Umbilical cord (tissue), 2 donors: ENCODE results near the gene RNF152. TPM values are rescaled to one million over a fixed set of nuclear protein-coding genes. Genes with fewer than 3 reads are reported as not detected.
A peak's percentile ranks its signal among the peaks of the same experiment; 100 is the strongest.
"Not testable (repeated sequence)": the region's sequence is repeated elsewhere in the genome, so short reads cannot be mapped to it uniquely, and the experiment has no call there.

Source experiments
- DNase-seq: peaks from one replicate; pipeline ENCODE4 v3.0.0-alpha.2; 2015; ENCODE audit warnings: low spot score
- total RNA-seq: library from RNA; depleted of rRNA; stranded (reverse); fragments of >200 nt; gene quantifications from one replicate; pipeline ENCODE4 v1.2.3, GENCODE V29; 2014; ENCODE audit warnings: low replicate concordance; ENCODE audit not compliant: insufficient read depth

The RNF152 gene
- total RNA-seq, 1 donor from 2014 or later, result 19.3 TPM

DNA sequence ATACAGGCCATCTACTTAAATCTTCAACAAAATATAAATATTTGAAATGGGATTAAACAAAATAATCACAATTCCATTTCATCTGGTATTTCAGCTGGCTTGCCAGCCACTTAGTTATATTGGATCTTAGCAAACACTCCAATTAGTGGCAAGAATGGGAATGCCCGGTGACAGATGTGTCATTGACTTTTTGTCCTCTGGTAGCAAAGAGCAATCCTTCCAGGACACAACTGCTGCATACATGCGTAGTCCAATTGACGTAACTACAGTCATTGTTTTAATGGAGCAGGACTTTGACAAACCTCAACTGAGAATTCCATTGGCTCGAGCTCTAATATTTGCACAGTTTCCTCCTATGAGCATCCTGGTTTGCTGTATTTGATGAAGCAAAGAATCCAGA is 69.9 kb downstream of the RNF152 start:
- no peak for DNase-seq

DNA sequence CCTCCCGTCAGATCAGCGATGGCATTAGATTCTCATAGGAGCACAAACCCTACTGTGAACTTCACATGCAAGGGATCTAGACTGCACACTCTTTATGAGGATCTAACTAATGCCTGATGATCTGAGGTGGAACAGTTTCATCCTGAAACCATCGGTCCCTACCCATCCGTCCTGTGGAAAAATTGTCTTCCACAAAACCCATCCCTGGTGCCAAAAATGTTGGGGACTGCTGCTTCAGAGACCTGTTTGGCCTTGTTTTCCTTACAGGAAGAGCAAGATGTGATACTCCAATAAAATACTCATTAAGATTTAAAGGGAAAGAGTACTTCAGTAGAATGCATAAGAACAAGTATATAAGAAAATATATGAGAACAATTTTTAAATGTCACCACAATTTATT is 71.1 kb downstream of the RNF152 start:
- no peak for DNase-seq

GRCh38 chr18:61820882-61821281 is 71.9 kb downstream of the RNF152 start:
- DNase-seq, result no peak

GRCh38 chr18:61817086-61817485 is 75.7 kb downstream of the RNF152 start:
- no peak for DNase-seq

DNA sequence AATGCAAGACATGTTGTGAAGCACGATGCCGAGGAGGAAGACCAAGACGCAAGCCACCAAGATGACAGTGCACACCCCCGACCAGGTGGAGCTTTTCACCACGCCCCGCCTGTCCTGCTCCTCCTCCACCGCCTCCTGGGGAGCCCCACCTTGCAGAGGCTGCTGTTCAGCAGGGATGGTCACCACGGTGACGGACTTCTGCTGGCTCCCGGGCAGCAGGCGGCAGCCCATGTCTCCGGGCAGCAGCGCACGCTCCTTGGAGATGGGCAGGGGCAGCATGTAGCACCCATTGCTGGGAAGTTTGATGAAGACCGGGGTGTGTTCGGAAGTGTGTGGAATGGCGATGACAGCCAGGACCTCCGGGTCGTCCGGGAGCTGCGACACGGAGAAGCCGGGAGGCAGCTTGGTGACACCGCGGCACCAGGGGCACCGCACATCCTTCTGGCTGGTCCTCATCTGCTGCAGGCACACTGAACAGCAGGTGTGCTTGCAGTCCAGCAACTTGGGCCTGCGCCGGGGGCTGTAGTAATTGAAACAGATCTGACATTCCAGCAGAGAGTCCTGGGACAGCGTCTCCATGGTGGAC is 76.8 kb downstream of the RNF152 start:
- no peak for DNase-seq

DNA sequence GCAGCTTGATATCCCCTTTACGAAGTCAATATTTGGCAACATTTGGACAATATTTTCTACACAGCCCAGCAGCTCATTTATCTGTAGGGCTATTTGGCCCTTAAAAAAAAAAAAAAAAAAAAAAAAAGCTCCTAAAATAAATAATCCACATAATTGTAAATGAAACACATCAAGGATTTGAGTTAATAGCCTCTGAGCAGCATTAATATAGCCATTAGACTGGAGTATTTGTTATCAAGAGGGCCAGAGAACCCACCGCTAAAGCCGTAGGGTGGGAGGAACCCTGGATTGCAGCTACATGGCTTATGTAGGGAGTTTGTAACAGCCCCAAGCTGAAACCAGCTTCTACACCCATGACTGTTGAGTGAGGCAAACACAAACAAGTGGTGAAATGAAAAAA is 84.5 kb downstream of the RNF152 start:
- no peak for DNase-seq

GRCh38 chr18:61803393-61803792 is 89.4 kb downstream of the RNF152 start:
- no peak for DNase-seq

GRCh38 chr18:61797696-61798590 is 94.9 kb downstream of the RNF152 start:
- no peak for DNase-seq

- DNase-seq, result no peak
These were observed 101.8 kb downstream of the RNF152 start for GRCh38 chr18:61791031-61791430.

DNA sequence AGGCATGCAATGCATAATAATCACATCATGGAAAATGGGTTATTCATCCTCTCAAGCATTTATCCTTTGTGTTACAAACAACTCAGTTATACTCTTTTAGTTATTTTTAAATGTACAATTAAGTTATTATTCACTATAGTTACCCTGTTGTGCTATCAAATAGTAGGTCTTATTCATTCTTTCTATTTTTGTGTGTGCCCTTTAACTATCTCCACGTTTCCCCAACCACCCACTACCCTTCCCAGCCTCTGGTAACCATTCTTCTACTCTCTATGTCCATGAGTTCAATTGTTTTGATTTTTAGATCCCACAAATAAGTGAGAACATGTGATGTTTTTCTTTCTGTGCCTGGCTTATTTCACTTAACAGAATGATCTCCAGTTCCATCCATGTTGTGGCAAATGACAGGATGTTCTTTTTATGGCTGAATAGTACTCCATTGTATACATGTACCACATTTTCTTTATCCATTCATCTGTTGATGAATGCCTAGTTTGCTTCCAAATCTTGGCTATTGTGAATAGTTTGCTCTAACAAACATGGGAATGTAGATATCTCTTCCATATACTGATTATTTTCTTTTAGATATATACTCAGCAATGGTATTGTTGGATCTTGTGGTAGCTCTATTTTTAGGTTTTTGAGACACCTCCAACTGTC is 105.7 kb downstream of the RNF152 start:
- not testable (repeated sequence) for DNase-seq

GRCh38 chr18:61785588-61785987 is 107.2 kb downstream of the RNF152 start:
- DNase-seq, result no peak

GRCh38 chr18:61784834-61785233 is 108.0 kb downstream of the RNF152 start:
- no peak for DNase-seq

DNA sequence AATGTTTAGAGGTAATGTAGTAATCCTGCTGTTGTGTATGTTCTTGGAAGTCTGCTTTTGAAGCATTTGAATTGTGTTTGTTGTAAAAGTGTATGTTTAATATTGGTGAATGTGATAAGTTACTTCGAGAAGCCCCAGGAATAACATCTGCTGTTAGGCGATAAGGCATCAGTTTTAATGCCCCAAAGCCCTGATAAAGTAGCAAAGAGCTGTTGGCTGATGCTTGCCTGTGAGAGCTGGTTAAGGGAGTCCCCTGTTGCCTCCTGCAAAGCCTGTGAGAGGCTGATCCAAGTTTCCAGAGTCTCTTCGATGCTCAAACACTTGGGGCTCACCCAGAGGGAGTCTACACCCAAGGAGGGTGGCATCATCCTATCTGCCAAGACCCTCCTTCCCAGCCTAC is 110.3 kb downstream of the RNF152 start:
- DNase-seq, result no peak

- DNase-seq, result not testable (repeated sequence)
These were observed 116.6 kb downstream of the RNF152 start for GRCh38 chr18:61776201-61776600.

DNA sequence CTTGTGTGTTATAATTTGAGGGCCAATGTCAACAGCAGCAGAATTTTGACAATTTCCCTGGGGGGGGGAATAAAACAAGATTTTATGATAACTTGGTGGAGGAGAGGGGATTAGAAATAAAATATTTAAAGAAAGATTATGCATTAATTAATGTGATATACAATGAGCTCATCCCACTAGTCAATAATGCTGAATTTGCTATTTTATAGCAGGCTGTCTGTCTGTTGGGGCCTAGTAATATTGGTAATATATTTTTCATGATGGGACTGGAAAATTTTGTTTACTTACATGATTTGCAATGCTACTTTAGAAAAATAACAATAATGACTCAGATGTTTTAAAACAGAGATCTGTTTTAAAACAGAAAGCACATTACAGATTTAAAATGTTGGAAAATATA is 118.0 kb downstream of the RNF152 start:
- DNase-seq, result no peak

GRCh38 chr18:61772293-61772848 is 120.4 kb downstream of the RNF152 start:
- no peak for DNase-seq

DNA sequence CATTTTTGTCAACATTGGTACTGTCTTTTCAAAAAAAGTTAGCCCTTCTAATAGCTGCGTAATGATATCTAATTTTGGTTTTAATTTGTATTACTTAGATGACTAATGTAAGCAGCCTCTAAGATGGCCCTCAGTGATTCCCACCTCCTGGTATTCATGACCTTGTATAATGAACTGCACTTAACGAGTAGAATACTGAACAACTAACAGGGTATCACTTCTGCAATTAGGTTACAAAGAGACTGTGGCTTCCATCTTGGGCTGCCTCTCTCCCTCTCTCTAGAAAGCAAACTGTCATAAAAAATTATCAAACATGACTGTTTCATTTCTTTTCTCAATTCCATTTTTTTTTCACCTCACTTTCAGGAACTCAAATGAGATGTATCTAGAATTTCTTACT is 120.9 kb downstream of the RNF152 start:
- no peak for DNase-seq

- DNase-seq, result no peak
These were observed 122.5 kb downstream of the RNF152 start for GRCh38 chr18:61770279-61770678.

DNA sequence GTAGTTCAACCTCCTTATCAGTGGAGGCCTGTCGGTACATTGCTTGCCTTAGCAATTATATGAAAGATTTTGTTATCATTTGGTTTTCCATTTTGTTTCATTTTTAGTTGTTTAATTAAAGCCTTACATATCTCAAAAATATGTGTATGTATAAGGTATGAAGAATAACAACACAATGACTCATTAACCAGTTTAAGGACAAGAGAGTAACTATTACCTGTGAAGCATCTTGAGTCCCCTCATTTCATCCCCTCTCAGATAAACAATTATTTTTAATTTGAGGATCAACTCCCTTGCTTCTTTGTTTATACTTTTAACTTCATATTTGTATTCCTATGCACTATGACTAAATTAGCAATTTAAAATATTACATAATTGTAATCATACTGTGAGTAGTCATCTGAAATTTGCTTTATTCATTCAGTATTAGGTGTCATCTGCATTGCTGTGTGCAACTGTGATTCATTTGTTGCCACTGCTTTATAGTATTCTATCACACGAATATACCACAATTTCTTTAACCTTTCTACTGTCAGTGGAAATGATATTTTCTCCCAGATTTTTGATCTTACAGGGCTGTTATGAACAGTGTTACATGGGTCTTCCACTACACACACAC is 126.4 kb downstream of the RNF152 start:
- DNase-seq, result no peak

DNA sequence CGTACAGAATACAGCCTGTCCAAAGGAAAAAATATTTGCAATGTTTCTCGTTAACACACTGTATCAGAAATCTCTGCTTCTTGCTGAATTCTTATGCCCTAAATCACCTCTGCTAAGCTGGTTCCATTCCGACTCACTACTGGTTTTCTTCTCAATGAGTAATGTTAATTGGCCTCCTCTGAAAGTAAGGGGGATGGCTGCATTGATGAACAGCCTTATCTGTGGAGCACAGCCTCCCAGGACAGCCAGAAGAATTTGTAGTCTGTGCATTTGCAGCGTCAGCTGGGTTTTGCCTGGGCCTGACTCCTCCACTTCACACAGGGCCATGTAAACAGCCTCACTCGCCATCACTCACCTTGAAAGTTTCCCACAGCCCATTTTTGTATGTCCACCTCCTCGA is 127.7 kb downstream of the RNF152 start:
- peak; percentile 60 for DNase-seq

DNA sequence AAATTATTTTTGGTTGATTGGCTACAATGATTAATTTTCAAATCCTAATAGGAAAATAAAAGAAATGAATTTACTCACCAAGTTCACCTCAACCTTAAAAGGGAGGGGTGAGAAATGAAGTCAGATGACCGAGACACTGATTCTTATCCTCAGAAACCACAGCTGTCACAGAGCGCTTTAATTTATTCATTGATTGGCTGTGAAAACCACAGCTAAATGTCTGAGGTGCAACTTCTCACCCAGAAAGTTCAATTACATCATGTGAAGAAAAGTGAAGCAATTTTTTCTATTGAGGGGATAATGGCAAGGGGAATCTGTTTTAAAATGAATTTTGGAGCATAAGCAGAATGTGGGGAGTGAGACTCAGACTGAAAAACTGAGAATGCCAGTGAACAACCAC is 128.4 kb downstream of the RNF152 start:
- DNase-seq, result no peak

DNA sequence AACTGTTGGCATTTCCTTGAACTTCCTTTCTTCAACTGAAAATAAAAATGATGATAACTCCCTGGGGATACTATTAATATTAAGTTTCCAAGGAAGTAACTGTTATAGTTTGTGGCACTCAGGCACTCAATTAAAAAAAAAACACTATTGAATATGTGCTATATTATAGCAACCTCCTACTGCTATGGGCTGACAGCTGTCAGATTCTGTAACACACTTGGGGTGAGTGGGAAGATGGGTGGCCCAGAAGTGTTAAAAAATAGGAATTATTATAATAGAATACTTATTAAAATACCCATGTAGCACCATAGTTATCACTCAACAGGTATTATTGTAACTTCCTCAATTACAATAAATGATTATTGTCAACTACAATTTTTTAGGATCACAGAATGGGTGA is 130.9 kb downstream of the RNF152 start:
- no peak for DNase-seq
